ENCODE measurements around the gene DEXI.

Gene DEXI

DNA sequence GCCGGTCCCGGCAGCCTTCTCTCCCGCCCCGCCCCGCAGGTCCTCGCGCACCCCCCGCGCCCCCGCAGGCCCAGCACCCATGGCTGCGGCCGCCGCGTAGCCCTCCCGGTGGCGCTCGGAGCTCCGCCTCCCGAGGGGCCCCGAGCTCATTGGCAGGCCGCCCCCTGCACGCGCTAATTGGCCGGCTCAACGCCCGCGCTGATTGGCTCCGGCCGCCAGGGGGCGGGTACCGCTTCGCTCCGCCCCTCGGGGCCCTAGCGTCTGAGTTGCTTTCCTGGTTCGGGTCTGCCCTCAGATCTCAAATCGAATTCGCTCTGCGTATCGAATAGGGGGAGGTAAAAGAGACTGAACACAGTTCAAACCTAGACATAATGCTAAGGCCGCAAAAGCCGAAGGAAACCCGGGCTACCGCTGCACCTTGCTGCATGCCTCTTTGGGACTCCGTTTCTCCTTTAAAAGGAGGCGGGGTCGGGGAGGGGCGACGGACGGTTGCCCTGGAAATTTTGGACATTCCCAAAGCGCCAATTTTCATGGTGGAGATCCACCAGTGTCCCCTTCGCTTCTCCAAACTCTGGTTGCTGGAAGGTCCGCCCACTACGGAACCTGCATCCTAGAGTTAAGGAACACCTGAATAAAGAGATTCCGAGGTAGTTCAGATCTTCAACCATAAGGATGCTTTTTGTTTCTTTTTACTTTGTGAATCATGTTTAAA is at the start of gene DEXI:
Gene DEXI, minus strand, starts transcription at position 117 of the 712 bp plus-strand sequence. CDS start 463 bp downstream, outside the sequence.
- DNase-seq (ENCODE audit: low read depth in 2 of 3, low spot score in 1 of 3) = peak; percentile 88 to 91 (median 90)

DNA sequence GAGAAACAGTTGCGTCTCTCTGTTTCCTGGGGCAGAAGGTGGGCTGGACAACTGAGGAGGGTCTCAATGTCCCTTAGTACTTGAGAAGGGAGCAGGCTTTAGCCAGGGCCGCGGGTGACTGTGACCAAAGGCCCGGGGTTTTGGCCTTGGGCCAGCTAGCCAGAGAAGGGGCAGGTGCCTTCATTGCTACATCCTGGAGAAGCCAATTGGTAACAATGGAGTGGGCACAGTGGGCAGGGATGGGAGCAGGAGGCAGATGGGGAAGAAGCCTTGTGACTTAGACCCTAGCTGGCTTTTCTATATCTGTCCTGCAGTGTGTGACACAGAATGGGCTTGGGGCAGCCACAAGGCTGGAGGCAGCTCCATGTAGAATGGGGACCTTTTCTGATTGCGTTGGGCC is 48.1 kb upstream of the DEXI start:
- no peak for DNase-seq (ENCODE audit: low read depth in 2 of 3, low spot score in 1 of 3)

DNA sequence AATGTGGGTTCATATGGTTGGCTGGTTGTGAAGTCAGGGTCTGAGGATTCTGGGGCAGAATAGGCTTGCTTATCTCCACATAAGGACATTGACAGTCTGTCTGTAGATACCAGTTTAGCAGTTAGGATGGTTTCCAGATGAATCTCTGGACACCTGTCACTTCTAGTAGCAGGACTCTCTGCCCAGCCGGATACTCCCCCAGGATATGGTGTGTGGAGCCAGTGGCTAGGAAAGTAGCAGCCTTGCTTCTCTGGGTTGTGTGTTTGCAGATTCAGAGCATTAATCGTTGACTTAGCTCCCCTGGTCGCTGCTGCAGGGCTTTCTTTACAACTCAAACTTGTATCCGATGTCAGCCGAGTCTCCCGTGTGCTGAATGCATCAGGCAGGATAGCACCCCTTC is 47.3 kb upstream of the DEXI start:
- DNase-seq (ENCODE audit: low read depth in 2 of 3, low spot score in 1 of 3) = no peak

DNA sequence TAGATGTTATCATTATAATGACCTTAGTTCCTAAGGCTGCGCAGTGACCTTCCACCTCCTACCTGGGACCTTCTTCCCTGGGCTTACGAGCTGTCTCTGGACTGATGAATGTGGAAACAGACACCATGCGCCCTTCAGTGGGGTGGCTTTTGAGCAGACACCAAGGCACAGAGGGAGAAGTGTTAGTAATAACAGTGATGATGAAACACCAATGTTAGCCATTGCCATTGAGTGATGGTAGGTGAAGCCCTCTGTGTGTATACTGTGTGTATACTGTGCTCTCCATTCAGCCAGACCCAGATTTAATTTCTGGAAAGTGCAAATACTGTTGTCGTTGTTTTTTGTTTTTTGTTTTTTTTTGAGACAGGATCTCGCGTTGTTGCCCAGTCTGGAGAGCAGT is 46.6 kb upstream of the DEXI start:
- no peak for DNase-seq (ENCODE audit: low read depth in 2 of 3, low spot score in 1 of 3)

DNA sequence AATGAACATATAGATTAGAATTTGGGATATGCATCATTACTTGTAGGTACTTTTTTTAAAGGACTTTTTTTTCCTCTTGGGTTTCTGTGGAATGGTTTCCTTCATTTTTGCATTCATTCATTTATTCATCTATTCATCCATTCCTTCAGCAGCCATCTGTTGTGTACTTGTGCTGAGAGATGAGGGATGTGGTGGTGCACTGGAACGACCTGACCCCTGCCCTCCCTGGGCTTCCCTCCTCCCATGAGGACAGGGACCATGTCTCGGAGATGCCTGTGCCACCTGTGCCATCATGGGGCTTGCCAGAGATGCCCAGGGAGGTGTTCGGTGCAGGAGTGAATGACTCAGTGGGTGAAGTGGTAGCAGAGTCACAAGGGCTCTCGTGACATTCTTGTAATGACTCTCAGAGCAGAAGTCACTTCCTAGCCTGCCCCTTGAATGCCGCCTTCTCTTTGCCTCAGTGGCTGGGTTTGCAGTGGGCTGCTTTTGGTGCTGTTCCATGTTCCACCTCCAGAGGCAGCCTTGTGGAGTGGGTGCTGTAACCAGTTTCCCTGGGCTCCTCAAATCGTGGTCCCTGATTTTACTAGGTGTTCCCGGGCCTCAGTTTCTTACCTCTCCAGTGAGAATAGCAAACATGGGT is 46.0 kb upstream of the DEXI start:
- peak; percentile 74 to 87 (median 86) for DNase-seq (ENCODE audit: low read depth in 2 of 3, low spot score in 1 of 3)

DNA sequence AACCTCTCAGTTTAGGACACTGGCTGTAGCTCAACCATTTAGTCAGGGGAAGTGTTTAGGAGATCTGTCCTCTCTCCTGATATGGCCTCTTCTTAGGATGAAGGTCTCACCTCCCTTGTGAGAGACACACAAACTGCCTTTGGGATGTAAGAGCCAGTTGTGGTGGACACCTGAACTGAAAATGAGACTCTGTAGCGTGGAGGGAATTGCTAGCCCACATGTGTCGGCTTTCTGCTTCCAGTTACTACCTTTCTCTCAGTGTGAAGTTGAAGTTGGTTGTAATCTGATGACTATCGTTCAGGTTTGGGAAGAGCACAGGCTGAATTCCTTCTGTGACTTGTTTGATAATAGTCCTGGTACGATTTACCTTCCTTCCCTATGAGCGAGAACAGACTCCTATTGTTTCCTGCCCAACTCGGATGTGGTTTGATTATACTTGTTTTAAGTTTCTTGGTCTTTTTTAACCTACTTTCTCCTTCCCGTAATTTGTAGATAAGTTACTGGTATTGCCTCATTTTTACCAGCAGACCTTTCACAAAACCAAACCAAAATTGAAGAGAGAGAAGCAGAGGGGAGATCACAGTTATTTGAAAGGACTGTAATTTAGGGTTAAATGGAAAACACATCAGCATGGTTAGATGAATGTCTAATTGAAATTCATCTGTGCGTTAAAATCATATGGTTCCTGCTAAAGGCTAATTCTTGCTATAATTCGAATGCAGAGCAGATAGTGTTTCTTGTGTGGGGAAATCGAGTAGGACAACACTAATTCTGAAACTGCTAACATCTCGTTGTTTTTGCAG is 45.3 kb upstream of the DEXI start:
- peak in 1 of 3 donors; percentile 12 for DNase-seq (ENCODE audit: low read depth in 2 of 3, low spot score in 1 of 3)

DNA sequence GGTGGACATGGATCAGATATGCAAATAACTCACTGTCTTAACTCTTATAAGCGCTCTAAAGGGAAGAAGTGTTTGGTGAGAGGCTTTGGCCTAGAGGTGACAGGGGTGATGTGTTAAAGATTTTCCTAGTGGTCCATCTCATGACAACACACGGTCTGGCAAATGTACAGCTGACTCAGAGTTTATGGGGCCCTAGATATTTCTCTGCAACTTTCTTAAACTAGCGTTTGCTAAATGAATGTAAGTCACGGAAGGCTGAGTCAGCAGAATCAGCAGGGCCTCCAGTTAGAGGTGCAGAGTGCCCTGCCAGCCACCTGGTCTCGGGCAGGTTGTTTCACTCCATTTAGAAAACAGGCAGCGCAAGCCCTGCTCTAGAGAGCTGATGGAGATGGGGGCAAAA is 42.2 kb upstream of the DEXI start:
- DNase-seq (ENCODE audit: low read depth in 2 of 3, low spot score in 1 of 3) = no peak

DNA sequence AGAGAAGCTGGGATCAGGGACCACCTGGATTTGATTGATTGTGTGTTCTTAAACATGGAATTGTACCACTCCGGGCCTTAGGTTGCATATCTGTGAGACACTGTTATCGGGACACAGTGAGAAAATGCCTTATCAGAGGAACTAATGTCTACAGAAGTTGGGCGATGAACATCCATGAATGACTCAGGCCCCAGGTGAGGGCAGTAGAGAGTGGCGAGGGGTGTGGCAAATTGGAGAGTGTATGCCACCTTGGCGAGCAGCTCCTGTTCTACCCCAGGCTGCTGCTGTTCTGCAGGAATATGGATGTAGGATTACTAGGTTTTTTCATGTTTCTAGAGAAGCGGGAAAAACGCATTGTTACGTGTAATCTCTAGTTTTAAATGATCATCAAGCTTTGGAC is 40.9 kb upstream of the DEXI start:
- no peak for DNase-seq (ENCODE audit: low read depth in 2 of 3, low spot score in 1 of 3)

DNA sequence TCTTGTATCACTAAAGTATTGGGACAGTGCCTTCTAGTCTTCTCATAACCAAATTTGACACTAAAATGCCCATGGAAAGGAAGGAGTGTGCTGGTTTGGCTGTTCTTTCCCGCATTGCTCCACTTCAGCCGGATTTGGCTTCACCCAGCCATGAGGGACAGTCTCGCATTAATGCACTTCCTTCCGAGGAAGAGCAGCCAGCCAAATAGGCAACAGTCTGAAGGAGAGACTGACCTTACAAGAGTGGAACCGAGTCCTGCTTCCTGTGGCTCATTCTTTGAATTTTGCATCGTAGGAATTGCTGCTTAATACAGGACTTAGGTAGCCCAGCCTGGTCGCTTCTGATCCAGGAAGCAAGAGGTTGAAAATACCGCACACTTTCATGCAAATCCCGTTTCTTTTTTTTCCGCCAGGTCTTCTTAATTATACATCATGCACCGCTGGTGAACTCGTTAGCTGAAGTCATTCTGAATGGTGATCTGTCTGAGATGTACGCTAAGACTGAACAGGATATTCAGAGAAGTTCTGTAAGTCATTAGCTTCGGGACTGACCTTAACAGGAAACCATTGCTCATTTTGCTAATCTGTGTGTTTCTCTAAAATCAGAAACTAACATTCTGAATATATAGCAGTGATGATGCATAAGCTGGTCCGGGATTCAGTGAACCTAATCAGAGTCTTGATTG is 40.3 kb upstream of the DEXI start:
- no peak for DNase-seq (ENCODE audit: low read depth in 2 of 3, low spot score in 1 of 3)

DNA sequence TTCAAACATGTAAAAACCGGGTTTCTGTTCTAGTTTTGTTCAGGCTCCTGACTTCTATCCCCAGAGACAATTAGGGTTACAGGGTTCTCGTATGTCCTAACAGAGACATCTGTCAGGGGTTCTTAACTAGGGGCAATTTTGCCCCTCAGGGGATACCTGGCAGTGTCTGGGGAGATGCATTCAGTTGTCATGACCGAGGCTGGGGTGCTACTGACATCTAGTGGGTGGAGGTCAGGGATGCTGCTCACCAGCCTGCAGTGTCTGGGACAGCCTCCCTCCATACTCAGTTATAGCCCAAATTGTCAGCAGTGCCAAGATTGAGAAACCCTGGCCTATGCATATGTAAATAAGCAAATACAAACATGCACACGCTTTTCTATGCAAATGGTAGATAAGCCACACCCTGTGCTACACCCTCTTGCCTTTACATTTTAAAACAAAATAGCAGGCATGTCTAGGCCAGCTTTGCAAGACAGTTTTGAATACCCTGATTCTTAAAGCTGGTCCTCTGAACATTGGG is 39.5 kb upstream of the DEXI start:
- DNase-seq (ENCODE audit: low read depth in 2 of 3, low spot score in 1 of 3) = peak in 1 of 3 donors; percentile 55

DNA sequence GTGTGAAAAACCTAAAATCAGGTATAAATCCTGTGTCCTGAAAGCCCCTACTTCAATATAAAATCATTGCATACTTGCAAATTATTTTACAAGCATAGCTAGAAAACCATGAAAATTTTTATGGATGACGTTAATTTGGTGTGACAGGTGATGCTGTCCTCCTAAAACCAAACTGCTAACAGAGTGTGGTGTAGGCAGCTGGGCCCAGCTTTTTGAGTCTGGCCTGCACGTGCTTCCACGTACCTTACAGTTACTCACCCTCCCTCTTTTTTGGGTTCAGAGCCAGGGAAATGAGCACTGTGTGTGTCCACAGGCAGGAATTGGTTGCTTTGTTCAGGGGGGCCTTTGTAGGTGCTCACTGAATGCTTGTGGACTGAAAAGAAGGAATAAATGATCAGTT is 38.5 kb upstream of the DEXI start:
- DNase-seq (ENCODE audit: low read depth in 2 of 3, low spot score in 1 of 3) = no peak

DNA sequence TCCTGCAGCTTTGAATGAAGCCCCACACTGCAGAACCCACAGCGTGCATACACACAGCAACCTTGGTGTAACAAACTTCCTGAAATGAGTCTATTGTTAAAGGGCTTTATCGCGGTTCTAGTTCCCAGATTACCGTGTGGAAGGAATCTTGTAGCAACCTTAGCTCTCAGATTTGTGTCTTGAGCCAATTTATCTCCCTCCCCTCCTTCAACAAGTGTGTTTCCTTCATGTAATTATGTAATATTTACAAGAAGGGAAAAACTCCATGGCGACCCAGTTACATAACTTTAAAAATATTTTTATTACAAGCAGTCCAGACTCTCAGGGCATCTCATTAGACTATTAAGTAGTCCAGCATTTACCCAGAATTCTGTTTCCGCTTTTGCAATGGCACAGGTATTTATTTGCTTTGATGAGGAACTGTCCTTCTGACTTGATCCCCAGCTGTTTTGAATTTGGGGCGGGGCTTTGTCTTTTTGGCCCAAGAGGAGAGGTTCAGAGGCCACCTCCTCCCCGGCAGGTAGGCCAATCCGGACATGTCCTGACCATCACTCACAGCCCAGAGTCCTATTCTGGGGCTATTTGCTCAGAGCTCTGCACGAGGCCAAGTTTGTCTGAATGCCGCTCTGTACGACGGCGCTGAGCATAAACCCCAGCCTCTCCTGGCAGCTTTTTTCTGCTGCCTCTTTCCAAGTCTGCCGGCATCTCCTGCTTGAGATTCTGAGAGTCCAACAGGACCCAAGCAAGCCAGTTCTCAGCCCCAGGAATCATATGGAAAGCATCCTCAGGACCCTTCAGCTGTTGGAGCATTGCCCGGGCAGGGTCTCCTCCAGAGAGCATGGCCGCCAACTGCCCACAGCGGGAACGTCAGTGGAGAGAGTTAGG is 37.7 kb upstream of the DEXI start:
- no peak for DNase-seq (ENCODE audit: low read depth in 2 of 3, low spot score in 1 of 3)

DNA sequence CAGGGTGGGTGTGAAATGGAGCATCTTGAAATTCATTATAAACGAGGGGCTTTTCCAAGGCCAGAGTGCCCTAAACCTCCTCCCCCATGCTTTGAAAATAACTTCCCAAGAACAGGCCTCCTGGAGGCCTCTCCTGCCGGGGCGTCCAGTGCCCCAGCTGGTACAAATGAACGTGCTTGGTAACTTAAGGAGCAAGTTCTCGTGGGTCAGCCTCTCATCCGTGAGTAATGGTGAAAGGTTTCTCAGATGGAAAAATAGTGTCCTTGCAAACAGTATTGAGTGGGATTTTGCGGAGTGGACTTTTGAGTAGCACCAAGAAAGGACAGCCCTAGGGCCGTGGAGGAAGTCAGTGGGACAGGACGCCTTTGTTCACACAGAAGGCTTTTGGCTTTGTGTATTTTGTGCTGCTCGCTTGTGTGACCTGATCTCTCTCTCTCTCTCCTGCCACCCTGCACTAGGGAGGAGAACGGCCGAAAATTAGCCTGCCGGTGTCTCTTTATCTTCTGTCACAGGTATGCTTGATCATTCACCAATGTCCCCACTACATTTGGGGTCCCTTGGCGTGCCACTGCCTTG is 36.7 kb upstream of the DEXI start:
- DNase-seq (ENCODE audit: low read depth in 2 of 3, low spot score in 1 of 3) = no peak

DNA sequence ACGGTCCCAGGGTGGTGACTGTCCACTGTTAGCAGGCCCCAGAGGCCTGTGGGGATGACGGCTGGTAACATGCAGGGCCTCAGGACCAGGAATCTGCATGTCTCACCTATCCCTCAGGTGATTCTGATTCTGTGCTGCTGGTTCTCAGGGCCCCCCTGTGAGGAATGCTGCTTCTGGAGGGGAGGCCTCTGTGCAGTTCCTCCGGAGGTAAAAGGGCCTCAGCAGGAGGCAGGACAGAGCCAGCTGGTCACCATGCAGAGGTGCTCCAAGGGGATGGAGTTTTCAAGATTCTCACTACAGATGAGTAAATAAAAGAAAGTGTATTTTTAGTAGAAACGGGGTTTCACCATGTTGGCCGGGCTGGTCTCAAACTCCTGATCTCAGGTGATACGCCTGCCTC is 35.9 kb upstream of the DEXI start:
- no peak for DNase-seq (ENCODE audit: low read depth in 2 of 3, low spot score in 1 of 3)

DNA sequence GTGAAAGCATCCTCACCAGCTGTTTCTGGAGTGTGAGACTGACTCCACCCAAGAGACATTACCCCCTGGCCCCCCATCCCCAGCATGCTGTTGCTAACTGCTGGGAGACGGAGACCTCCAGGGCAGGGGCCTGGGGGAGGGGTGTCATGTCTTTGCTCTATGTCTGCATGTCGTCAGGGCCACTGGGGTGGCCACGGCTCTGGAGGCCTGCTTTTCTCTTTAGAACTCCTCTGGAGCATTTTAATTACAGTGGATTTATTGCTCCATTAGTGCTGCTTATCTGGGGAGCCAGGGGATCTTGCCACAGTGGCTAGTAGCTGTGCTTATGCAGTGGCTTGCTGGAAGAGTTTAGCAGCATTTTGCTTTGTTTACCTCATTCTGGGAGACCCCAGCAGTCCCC is 34.4 kb upstream of the DEXI start:
- no peak for DNase-seq (ENCODE audit: low read depth in 2 of 3, low spot score in 1 of 3)

DNA sequence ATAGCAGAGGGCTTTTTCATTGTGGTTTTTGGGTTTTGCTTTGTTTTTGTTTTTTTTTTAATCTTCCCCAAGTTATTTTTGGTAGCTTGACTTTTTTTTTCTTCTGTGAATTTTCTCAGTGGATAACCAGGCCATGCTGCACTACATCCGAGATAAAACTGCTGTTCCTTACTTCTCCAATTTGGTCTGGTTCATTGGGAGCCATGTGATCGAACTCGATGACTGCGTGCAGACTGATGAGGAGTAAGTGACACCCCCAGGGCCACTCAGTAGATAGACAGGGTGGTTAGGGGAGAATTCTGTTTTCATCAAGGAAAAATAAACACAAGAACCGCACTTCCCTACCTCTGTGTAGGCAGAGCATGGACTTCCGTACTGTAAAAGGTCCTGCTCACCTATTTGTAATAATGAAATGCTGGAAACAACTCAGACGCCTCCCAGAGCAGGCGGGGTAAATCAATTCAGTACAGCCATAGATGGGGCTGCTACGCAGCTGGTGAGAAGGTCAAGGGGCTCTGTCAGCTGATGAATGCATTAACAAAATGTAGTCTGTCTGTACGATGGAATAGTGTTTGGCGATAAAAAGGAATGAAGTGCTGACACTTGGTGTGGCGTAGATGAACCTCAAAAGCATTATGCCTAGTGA is 30.7 kb upstream of the DEXI start:
- no peak for DNase-seq (ENCODE audit: low read depth in 2 of 3, low spot score in 1 of 3)

DNA sequence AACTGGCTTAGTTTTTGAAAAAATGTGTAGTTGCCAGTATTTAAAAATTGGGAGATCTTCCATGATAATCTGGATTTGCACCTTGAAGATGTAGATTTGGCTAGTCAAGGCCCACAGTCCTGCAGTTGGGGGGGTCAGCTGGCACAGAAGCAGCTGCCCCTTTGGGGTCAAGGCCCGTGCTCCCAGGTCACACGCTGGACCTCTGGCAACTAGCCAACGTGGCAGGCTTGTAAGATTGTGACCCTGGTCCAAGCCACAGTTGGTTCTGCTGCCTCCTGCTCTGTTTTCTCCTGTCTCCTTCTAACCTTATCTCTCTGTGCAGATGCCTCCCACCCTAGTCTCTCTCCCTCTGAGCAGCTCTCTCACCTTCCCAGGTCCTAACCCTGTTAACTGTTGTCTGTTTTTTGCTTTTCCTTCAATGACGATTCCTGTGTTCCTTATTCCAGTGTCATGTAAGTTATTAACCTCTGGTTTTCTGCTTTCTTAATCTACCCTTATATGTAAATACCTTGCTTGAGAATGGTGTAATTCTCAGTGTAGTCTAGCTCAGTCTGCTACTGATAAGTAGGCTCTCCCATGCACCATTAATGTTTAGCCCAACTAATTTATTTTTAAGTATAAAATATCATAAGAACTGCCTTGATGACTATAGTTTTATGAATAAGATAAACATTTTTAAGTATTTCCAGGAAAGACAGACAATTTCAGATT is 30.0 kb upstream of the DEXI start:
- DNase-seq (ENCODE audit: low read depth in 2 of 3, low spot score in 1 of 3) = no peak

DNA sequence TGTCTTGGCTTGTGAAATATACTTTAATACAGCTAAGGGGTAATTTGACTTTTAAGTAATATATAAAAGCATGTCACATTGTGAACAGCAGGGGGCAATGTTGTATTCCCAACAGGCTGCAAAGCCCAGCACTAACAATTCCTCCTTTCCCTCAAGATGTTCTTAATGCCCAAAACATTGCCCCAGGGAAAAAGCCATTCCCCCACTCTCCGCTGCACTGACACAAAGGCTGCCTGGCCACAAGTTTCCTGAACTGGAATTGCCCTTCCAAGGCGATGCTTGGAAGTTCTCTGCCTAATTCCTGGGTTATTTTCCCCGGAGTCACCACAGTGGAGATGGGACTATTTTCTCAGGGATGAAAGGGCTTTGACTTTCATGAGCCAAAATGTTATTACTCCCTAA is 29.3 kb upstream of the DEXI start:
- peak in 1 of 3 donors; percentile 62 for DNase-seq (ENCODE audit: low read depth in 2 of 3, low spot score in 1 of 3)

DNA sequence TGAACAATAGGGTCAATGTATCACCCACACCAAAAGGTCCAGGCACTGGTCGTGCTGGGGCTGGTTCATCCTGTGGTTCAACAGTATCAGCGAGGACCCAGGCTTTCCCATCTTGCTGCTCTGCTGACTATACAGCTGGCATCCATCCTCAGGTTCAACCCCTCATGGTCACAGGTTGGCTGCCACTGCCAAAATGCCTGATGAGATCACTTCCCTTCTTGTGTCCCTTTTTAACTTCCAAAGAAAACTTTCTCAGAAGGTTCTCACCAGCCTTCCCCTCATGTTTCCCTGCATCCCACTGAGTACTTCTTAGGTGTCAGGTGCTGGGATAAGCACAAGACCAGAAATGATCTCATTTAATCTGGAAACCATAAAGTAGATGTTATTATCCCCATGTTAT is 27.8 kb upstream of the DEXI start:
- DNase-seq (ENCODE audit: low read depth in 2 of 3, low spot score in 1 of 3) = no peak

Measured in stimulated activated CD4-positive, alpha-beta T cell treated with anti-CD3 and anti-CD28 coated beads, Interleukin-12 subunit alpha, Interleukin-12 subunit beta, amount 100 ng/mL, for 48 hours (primary cell).